Cardiac septum (tissue), 1 donor: Measurements from ENCODE around the gene PDZD2. TPM values are rescaled to one million over a fixed set of nuclear protein-coding genes. Genes with fewer than 3 reads are reported as not detected.

Experiments
- DNase-seq: peaks from one replicate; pipeline ENCODE4 v3.0.0-alpha.2; 2020; ENCODE audit warnings: low spot score
- intact Hi-C: fragments of 100-400 bp; cut with DNase I; formaldehyde crosslinking; loops from one replicate; pipeline ENCODE4 v1.14.0; 2022
- microRNA-seq: library from miRNA; unstranded; fragments of <30 nt; microRNA quantifications from one replicate; pipeline ENCODE4 v1.2.0, GENCODE V29; 2020
- total RNA-seq: library from RNA; stranded (reverse); fragmentation: NEBNext Ultra II Directional; extraction: Animal tissue kit (Norgen Biotek cat#: 25700); gene quantifications from one replicate; pipeline ENCODE4 v1.2.1, GENCODE V29; 2021
- donor health status: DM: no; HTN: no; CAD: no.

Gene PDZD2
- total RNA-seq, 1 donor from 2014 or later: 67.1 TPM

- intact Hi-C loops: no loop called here
- DNase-seq: no peak
These were observed 516.3 kb downstream of the PDZD2 start for GRCh38 chr5:32155211-32155610.

GRCh38 chr5:32156635-32157034 lies 517.7 kb downstream of the PDZD2 start:
- intact Hi-C loops: no loop called here
- no peak for DNase-seq

GRCh38 chr5:32157078-32157477 lies 518.1 kb downstream of the PDZD2 start:
- intact Hi-C loops: no loop called here
- no peak for DNase-seq

GRCh38 chr5:32158679-32158975 lies 519.7 kb downstream of the PDZD2 start:
- intact Hi-C loops: no loop called here

GRCh38 chr5:32159328-32160072 lies 520.6 kb downstream of the PDZD2 start:
- intact Hi-C loops: no loop called here
- no peak for DNase-seq

More at GRCh38 chr5:32158679-32158975, 519.7 kb downstream of the PDZD2 start:
- DNase-seq: no peak

- intact Hi-C loops: no loop called here
- no peak for DNase-seq
These were observed 521.3 kb downstream of the PDZD2 start for GRCh38 chr5:32160228-32160627.

Small RNAs within 50 kb of the gene (microRNA-seq; reads per million reads assigned to microRNA genes)
- not detected for gene MIR4279

Other genes with a start within 250 kb of the PDZD2 start
- gene DROSHA, start 107.0 kb upstream of the PDZD2 start, total RNA-seq: 34.1 TPM
- 24.2 TPM for gene C5orf22, start 106.8 kb upstream of the PDZD2 start, total RNA-seq